NT2/D1 (cell line): ENCODE results near the gene SLC38A10.
A peak's percentile ranks its signal among the peaks of the same experiment; 100 is the strongest.
"Not testable (repeated sequence)": the region's sequence is repeated elsewhere in the genome, so short reads cannot be mapped to it uniquely, and the experiment has no call there.

Experiments
- DNase-seq: peaks from one replicate; pipeline ENCODE4 v3.0.0-alpha.2; 2011; ENCODE audit warnings: low read depth, low spot score
- H3K27me3 ChIP-seq: 2 replicates; pipeline ENCODE4 v1.6.0; 2011; ENCODE audit warnings: mild to moderate bottlenecking; ENCODE audit not compliant: insufficient read length, insufficient read depth
- H3K36me3 ChIP-seq: 2 replicates; pipeline ENCODE4 v1.6.1; 2011; ENCODE audit warnings: mild to moderate bottlenecking, low read length, mixed read lengths; ENCODE audit not compliant: insufficient read depth, insufficient read length
- H3K4me1 ChIP-seq: 2 replicates; pipeline ENCODE4 v1.5.1; 2011; ENCODE audit not compliant: insufficient read depth, insufficient read length
- H3K4me3 ChIP-seq: 2 replicates; pipeline ENCODE4 v1.5.1; 2011; ENCODE audit warnings: low read depth; ENCODE audit not compliant: insufficient read length
- H3K9ac ChIP-seq: 2 replicates; pipeline ENCODE4 v1.6.0; 2011; ENCODE audit warnings: low read depth; ENCODE audit not compliant: insufficient read length
- H3K9me3 ChIP-seq: 2 replicates; pipeline ENCODE4 v1.5.1; 2011; ENCODE audit warnings: mild to moderate bottlenecking, low read length; ENCODE audit not compliant: insufficient read depth
- SUZ12 ChIP-seq: IDR thresholded peaks from 2 replicates; pipeline ENCODE4 v1.6.1; 2011; ENCODE audit not compliant: insufficient read length, insufficient read depth; ENCODE audit errors: extremely low read depth
- YY1 ChIP-seq: IDR thresholded peaks from 2 replicates; pipeline ENCODE4 v1.6.1; 2011; ENCODE audit not compliant: insufficient read length, insufficient read depth
- ZNF274 ChIP-seq: IDR thresholded peaks from 2 replicates; pipeline ENCODE4 v1.6.1; 2011; ENCODE audit warnings: mild to moderate bottlenecking, low read depth, low read length

Gene SLC38A10

DNA sequence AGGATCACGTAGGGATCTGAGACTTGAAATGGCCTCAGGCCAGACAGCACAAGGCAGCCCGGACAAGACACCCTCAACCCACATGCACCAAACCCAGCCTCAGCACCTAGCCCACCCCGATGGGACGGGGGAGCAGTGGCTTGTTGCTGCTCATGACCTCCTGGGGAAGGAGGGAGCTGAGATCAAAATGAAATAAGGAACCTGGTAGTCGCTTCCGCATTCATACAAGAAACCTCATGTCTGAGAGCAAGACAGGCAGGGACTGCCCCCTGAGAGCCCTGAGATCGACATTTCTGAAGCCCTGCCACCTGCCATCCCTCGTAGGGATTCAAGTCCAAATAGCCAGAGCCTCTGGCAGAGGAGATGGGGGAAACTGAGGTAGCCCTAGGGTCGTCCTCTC, 66.7 kb downstream of the SLC38A10 start:
- no peaks in the 10 kb centered on the region for H3K27me3 ChIP-seq
- no peak overlapping the region for H3K9ac ChIP-seq
- H3K36me3 ChIP-seq: peaks cover 50% of the 10 kb centered on the region
- no peak for DNase-seq
- H3K4me1 ChIP-seq: no peaks in the 10 kb centered on the region
- no peak overlapping the region for H3K4me3 ChIP-seq
- H3K9me3 ChIP-seq: peaks cover 7% of the 10 kb centered on the region
- TF ChIP-seq YY1 (no peak), ZNF274 (no peak), SUZ12 (no peak)

GRCh38 chr17:81227630-81228029, 67.5 kb downstream of the SLC38A10 start:
- H3K36me3 ChIP-seq: peaks cover 43% of the 10 kb centered on the region
- H3K4me1 ChIP-seq, H3K9me3 ChIP-seq, H3K9ac ChIP-seq, H3K27me3 ChIP-seq, H3K4me3 ChIP-seq, DNase-seq: not testable (repeated sequence)

GRCh38 chr17:81223762-81224130, 71.4 kb downstream of the SLC38A10 start:
- no peak for DNase-seq
- Histone ChIP-seq H3K4me1 (peaks cover 12% of the 10 kb centered on the region), H3K4me3 (peak overlapping the region; percentile 61), H3K27me3 (no peaks in the 10 kb centered on the region), H3K36me3 (peaks cover 17% of the 10 kb centered on the region), H3K9ac (peak overlapping the region; percentile 91), H3K9me3 (peaks cover 7% of the 10 kb centered on the region)
- no peak for TF ChIP-seq SUZ12
- TF ChIP-seq YY1: no peak
- TF ChIP-seq ZNF274: no peak

DNA sequence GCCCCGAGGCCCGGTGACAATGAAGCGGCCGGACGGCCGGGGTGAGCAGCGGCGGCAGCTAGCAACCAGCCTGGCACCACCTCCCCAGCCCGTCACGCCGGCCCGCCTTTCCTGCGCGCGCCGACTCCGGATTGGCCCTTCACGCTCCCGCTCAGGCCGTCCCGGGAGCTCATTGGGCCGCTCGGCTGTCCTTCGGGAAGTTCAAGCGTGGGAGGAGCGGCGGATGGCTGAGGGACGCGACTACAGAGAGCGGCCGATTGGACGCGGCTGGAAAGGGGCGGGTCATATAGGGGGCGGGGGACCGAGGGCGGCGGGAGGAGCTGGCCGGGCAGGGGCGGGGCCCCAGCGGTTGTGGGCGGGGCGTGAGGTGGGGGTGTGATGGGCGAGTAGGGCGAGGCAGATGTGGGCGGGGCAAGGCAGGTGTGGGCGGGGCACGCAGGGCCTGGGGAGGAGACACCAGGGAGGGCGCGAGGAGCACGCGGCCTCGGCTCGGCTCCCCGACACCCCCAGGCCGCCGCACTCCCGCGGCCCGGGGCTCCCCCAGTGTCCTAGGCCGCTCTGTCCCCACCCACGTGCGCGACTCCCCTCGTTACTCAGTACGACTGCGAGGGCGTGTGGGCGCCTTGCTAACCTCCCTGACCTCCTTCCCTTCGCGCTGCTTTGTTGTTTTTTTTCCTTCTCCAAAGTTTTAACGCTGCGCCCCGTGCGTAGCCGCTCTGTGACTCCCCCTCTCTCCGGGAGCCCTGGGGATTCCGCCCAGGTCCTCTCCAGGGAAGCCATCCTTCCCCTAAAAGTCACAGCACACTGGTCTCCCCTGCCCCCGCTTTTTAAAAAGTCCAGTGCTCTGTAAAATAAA, 72.0 kb downstream of the SLC38A10 start, which contains the start of gene CEP131:
Gene CEP131, minus strand, starts transcription at position 60 of the 856 bp plus-strand sequence. CDS start 2,909 bp downstream, outside the sequence.
- no peak for TF ChIP-seq SUZ12
- no peak for TF ChIP-seq ZNF274
- no peak for TF ChIP-seq YY1
- DNase-seq: peak; percentile 95
- Histone ChIP-seq H3K9me3 (peaks cover 7% of the 10 kb centered on the region), H3K4me1 (peaks cover 16% of the 10 kb centered on the region), H3K36me3 (peaks cover 11% of the 10 kb centered on the region), H3K27me3 (no peaks in the 10 kb centered on the region), H3K9ac (peak within 1 kb of the TSS; percentile 92), H3K4me3 (peak within 1 kb of the TSS; percentile 82)

- Histone ChIP-seq H3K4me1 (peaks cover 16% of the 10 kb centered on the region), H3K27me3 (no peaks in the 10 kb centered on the region), H3K9ac (peak overlapping the region; percentile 92), H3K36me3 (peaks cover 10% of the 10 kb centered on the region), H3K4me3 (peak overlapping the region; percentile 82), H3K9me3 (peaks cover 7% of the 10 kb centered on the region)
- TF ChIP-seq SUZ12: no peak
- no peak for TF ChIP-seq YY1
- TF ChIP-seq ZNF274: no peak
- no peak for DNase-seq
Measured at GRCh38 chr17:81222620-81222905, 72.5 kb downstream of the SLC38A10 start.

DNA sequence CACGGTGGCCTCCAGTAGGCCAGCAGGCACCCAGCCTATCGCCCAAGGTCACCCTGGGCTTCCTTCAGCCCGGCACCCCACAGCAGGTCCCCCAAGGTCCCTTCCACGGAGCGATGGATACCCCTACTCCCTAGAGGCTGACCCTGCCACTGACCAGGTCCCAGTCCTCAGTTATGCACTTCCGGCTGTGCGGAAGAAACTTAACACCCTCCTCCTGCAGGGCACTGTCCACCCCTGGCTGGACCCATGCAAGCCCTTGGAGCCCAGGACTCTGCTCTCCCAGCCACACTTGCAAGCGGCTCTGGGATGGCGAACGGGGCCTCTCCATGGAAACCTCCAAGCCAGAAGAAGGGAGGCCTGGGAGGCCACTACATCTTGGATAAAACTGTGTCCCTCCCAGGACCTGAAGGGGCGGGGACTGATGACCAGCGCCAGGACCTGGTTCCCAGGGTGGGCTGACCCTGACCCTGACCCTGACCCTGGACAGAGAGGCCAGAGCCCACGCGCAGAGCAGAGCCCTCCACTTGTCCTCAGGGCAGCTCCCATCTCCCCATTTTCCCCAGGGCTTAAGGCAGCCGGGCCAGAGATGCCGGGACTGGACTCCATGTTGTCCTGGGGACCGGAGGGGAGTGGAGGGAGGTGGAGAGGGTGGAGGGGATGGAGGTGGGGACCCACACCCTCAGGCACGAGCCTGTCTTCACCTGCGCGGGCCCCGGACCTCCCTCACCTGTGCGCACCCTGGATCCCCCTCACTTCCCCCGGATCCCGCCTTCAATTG, 73.1 kb downstream of the SLC38A10 start:
- peak overlapping the region; percentile 92 for H3K9ac ChIP-seq

DNA sequence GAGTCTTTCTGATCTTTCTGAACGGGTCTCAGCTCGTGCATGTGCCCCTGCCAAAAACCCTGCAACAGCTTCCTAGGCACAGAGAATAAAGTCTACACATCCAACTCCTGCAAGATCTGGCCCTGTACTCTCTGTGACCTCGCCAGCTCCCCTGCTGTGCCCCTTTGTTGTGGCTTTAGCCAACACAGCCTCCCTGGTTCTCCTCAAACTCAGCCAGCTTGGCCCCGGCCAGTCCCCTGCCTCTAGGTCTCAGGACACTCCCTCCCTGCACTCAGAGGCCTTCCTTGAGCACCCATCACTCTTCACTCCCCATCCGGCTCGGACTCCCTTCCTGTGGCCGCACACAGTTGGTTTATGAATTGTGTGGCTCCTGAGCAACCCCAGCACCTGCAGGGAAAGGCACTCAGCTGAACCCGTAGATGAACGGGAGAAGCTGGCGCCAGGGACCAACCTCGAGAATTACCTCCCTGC, 73.7 kb downstream of the SLC38A10 start:
- H3K36me3 ChIP-seq: peaks cover 20% of the 10 kb centered on the region
- H3K27me3 ChIP-seq: no peaks in the 10 kb centered on the region
- peak overlapping the region; percentile 92 for H3K9ac ChIP-seq
- peak overlapping the region; percentile 82 for H3K4me3 ChIP-seq
- no peak for TF ChIP-seq ZNF274
- no peak for TF ChIP-seq YY1
- TF ChIP-seq SUZ12: no peak
- H3K9me3 ChIP-seq: no peaks in the 10 kb centered on the region
- peaks cover 16% of the 10 kb centered on the region for H3K4me1 ChIP-seq
- no peak for DNase-seq

More for the DNA sequence above, 73.1 kb downstream of the SLC38A10 start:
- Histone ChIP-seq H3K4me3 (peak overlapping the region; percentile 82), H3K4me1 (peaks cover 16% of the 10 kb centered on the region), H3K36me3 (peaks cover 14% of the 10 kb centered on the region), H3K9me3 (peaks cover 5% of the 10 kb centered on the region), H3K27me3 (no peaks in the 10 kb centered on the region)
- TF ChIP-seq SUZ12 (no peak), ZNF274 (no peak), YY1 (no peak)
- DNase-seq: no peak
